ENCODE results near the gene NELFB.

Gene NELFB

GRCh38 chr9:137295849-137296669 lies 40.9 kb downstream of the NELFB start:
- no peak for TF ChIP-seq CTCF (IDR thresholded peaks at IDR 0.05)

- TF ChIP-seq CTCF (IDR thresholded peaks at IDR 0.05) = no peak
Measured at GRCh38 chr9:137296670-137297664, 41.8 kb downstream of the NELFB start.

- TF ChIP-seq CTCF (IDR thresholded peaks at IDR 0.05) = no peak
Measured at GRCh38 chr9:137297966-137298365, 42.8 kb downstream of the NELFB start.

- TF ChIP-seq CTCF (IDR thresholded peaks at IDR 0.05) = no peak
Measured at GRCh38 chr9:137298401-137299202, 43.5 kb downstream of the NELFB start.

GRCh38 chr9:137299203-137299565 lies 44.1 kb downstream of the NELFB start:
- no peak for TF ChIP-seq CTCF (IDR thresholded peaks at IDR 0.05)

- no peak for TF ChIP-seq CTCF (IDR thresholded peaks at IDR 0.05)
Measured at GRCh38 chr9:137299938-137300337, 44.8 kb downstream of the NELFB start.

GRCh38 chr9:137300567-137301080 lies 45.5 kb downstream of the NELFB start:
- no peak for TF ChIP-seq CTCF (IDR thresholded peaks at IDR 0.05)
